HCT116 (cell line): ENCODE data around the gene TEX2.

ENCODE experiments used
- EZH2 ChIP-seq: fragments of 200-600 bp; sonication (generic); IDR thresholded peaks from 2 replicates; pipeline ENCODE4 v1.6.1; 2017; ENCODE audit warnings: antibody characterized with exemption, mixed run types
- RAD21 ChIP-seq: IDR thresholded peaks from 2 replicates; pipeline ENCODE4 v1.6.1; 2012; ENCODE audit warnings: low read depth, mild to moderate bottlenecking
- TCF7L2 ChIP-seq: IDR thresholded peaks from 2 replicates; pipeline ENCODE4 v1.7.0; 2011; ENCODE audit warnings: borderline replicate concordance, inconsistent platforms; ENCODE audit not compliant: insufficient read depth, insufficient read length; ENCODE audit errors: extremely low read depth

DNA sequence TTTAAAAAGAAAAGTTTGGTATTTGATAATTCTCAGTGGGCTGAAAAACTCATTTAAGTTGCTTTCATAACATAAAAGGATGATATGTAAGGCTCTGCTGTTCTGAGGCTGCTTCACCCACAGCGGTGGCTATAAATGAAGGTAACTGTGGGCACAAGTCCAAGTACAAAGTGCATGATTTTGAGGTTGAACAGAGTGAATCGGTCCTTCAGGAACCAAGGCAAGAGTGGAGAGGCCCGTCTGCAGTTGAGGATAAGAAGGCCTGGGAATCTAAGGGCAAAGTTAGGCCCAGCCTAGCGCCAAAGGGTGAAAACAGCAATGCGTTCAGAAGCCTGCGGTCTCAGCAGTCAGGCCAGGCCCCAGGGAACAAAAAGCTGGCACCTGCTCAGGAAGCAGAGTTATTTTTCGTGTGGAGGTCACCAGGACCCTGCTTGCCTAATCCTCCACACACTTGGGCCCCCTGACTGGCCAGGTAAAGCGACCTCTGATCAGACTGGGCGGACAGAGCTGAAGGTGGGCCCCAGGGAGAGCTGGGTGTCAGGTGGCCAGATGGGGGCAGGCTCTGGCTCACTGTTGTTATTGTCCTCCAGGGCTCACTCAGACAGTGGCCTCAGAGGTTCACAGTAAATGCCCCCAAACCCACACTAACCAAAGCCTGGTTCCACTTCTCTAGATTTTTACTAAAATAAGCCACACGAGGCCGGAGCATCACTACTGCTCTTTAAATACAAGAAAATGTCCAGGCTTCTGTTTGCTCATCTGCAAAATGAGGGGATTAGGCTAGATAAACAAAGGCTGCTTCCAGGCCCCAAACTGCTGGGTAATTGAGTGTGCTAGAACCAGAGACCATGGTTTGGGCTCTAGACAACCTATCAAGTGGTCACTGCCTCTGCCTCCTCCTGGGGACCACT lies 46.5 kb downstream of the TEX2 start:
- peak; percentile 13; the same call in 1 of the 2 replicates for TF ChIP-seq RAD21
- TF ChIP-seq EZH2 = no peak
- no peak for TF ChIP-seq TCF7L2
